Esophagus squamous epithelium (tissue), 4 donors: Measurements from ENCODE around the gene IMMP2L.

Source experiments
- CTCF ChIP-seq, 6 experiments: fragments of 450-650 bp in 4 of 6; fragments of 200-600 bp in 2 of 6; sonication (generic) in 2 of 6; IDR thresholded peaks; one replicate each; pipeline ENCODE4 v1.5.1; 2016 to 2019; ENCODE audit warnings: antibody characterized with exemption in 6 of 6, mild to moderate bottlenecking in 4 of 6, moderate library complexity in 4 of 6
- POLR2A ChIP-seq, 4 donors: fragments of 450-650 bp; IDR thresholded peaks; one replicate each; pipeline ENCODE4 v1.6.1; 2017; ENCODE audit warnings: antibody characterized with exemption in 4 of 4, mild to moderate bottlenecking in 4 of 4, moderate library complexity in 3 of 4

GRCh38 chr7:111429781-111430180, 132.5 kb downstream of the IMMP2L start:
- TF ChIP-seq CTCF (IDR thresholded peaks at IDR 0.05) (no peak), POLR2A (IDR thresholded peaks at IDR 0.05) (no peak)
